ENCODE data around the gene RNASE13.

The RNASE13 gene

DNA sequence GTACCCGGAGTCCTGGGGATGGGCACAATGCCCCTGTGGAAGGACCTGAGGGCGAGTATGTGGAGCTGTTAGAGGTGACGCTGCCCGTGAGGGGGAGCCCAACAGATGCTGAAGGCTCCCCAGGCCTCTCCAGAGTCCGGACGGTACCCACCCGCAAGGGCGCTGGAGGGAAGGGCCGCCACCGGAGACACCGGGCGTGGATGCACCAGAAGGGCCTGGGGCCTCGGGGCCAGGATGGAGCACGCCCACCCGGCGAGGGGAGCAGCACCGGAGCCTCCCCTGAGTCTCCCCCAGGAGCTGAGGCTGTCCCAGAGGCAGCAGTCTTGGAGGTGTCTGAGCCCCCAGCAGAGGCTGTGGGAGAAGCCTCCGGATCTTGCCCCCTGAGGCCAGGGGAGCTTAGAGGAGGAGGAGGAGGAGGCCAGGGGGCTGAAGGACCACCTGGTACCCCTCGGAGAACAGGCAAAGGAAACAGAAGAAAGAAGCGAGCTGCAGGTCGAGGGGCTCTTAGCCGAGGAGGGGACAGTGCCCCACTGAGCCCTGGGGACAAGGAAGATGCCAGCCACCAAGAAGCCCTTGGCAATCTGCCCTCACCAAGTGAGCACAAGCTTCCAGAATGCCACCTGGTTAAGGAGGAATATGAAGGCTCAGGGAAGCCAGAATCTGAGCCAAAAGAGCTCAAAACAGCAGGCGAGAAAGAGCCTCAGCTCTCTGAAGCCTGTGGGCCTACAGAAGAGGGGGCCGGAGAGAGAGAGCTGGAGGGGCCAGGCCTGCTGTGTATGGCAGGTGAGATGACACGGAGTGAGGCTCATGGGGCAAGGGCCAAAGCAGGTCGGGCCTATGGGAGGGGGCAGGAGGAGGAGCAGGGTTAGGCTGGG, 40.0 kb upstream of the RNASE13 start:
- H3K4me3 ChIP-seq (ENCODE audit: low read depth, low read length), result no peak overlapping the region
- TF ChIP-seq GLIS2 (tag by site-specific recombination; IDR thresholded peaks at IDR 0.05) (0 out of 2 replicates have a peak, but pooled peaks have one; percentile 17), ZNF211 (tag by site-specific recombination; IDR thresholded peaks at IDR 0.05; ENCODE audit: low read depth) (no peak), ZNF571 (tag by site-specific recombination; IDR thresholded peaks at IDR 0.05) (no peak), ZNF776 (tag by site-specific recombination; IDR thresholded peaks at IDR 0.05; ENCODE audit: borderline replicate concordance) (no peak), ZNF600 (tag by site-specific recombination; IDR thresholded peaks at IDR 0.05) (0 out of 2 replicates have a peak, but pooled peaks have one; percentile 30), ZNF132 (tag by site-specific recombination; IDR thresholded peaks at IDR 0.05; ENCODE audit: borderline replicate concordance) (no peak), SP7 (tag by site-specific recombination; IDR thresholded peaks at IDR 0.05) (no peak), ZSCAN30 (tag by site-specific recombination; IDR thresholded peaks at IDR 0.05) (no peak), GLIS1 (tag by site-specific recombination; IDR thresholded peaks at IDR 0.05) (peak; percentile 77), ZNF423 (tag by site-specific recombination; IDR thresholded peaks at IDR 0.05) (no peak), KLF10 (tag by site-specific recombination; IDR thresholded peaks at IDR 0.05) (no peak), OSR2 (tag by site-specific recombination; IDR thresholded peaks at IDR 0.05) (no peak), ZNF837 (tag by site-specific recombination; IDR thresholded peaks at IDR 0.05) (no peak), HOXA7 (CRISPR knock-in tag; IDR thresholded peaks at IDR 0.05; ENCODE audit: borderline replicate concordance) (no peak), ZFP41 (tag by site-specific recombination; IDR thresholded peaks at IDR 0.05; ENCODE audit: borderline replicate concordance) (no peak), ZNF19 (tag by site-specific recombination; IDR thresholded peaks at IDR 0.05; ENCODE audit: low read depth) (no peak), ZNF792 (tag by site-specific recombination; IDR thresholded peaks at IDR 0.05) (no peak), ZNF37A (tag by site-specific recombination; IDR thresholded peaks at IDR 0.05) (no peak), ZNF629 (tag by site-specific recombination; IDR thresholded peaks at IDR 0.05) (no peak), ZFP3 (tag by site-specific recombination; IDR thresholded peaks at IDR 0.05; ENCODE audit: low read depth) (no peak), ZNF791 (tag by site-specific recombination; IDR thresholded peaks at IDR 0.05) (no peak)
- TF ChIP-seq, protein P1, sequence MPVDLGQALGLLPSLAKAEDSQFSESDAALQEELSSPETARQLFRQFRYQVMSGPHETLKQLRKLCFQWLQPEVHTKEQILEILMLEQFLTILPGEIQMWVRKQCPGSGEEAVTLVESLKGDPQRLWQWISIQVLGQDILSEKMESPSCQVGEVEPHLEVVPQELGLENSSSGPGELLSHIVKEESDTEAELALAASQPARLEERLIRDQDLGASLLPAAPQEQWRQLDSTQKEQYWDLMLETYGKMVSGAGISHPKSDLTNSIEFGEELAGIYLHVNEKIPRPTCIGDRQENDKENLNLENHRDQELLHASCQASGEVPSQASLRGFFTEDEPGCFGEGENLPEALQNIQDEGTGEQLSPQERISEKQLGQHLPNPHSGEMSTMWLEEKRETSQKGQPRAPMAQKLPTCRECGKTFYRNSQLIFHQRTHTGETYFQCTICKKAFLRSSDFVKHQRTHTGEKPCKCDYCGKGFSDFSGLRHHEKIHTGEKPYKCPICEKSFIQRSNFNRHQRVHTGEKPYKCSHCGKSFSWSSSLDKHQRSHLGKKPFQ (tag by site-specific recombination; IDR thresholded peaks at IDR 0.05), result no peak
- TF ChIP-seq, protein P2, sequence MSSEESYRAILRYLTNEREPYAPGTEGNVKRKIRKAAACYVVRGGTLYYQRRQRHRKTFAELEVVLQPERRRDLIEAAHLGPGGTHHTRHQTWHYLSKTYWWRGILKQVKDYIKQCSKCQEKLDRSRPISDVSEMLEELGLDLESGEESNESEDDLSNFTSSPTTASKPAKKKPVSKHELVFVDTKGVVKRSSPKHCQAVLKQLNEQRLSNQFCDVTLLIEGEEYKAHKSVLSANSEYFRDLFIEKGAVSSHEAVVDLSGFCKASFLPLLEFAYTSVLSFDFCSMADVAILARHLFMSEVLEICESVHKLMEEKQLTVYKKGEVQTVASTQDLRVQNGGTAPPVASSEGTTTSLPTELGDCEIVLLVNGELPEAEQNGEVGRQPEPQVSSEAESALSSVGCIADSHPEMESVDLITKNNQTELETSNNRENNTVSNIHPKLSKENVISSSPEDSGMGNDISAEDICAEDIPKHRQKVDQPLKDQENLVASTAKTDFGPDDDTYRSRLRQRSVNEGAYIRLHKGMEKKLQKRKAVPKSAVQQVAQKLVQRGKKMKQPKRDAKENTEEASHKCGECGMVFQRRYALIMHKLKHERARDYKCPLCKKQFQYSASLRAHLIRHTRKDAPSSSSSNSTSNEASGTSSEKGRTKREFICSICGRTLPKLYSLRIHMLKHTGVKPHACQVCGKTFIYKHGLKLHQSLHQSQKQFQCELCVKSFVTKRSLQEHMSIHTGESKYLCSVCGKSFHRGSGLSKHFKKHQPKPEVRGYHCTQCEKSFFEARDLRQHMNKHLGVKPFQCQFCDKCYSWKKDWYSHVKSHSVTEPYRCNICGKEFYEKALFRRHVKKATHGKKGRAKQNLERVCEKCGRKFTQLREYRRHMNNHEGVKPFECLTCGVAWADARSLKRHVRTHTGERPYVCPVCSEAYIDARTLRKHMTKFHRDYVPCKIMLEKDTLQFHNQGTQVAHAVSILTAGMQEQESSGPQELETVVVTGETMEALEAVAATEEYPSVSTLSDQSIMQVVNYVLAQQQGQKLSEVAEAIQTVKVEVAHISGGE (tag by site-specific recombination; conservative IDR thresholded peaks at IDR 0.05; ENCODE audit: low read depth), result no peak
- TF ChIP-seq, protein P3, sequence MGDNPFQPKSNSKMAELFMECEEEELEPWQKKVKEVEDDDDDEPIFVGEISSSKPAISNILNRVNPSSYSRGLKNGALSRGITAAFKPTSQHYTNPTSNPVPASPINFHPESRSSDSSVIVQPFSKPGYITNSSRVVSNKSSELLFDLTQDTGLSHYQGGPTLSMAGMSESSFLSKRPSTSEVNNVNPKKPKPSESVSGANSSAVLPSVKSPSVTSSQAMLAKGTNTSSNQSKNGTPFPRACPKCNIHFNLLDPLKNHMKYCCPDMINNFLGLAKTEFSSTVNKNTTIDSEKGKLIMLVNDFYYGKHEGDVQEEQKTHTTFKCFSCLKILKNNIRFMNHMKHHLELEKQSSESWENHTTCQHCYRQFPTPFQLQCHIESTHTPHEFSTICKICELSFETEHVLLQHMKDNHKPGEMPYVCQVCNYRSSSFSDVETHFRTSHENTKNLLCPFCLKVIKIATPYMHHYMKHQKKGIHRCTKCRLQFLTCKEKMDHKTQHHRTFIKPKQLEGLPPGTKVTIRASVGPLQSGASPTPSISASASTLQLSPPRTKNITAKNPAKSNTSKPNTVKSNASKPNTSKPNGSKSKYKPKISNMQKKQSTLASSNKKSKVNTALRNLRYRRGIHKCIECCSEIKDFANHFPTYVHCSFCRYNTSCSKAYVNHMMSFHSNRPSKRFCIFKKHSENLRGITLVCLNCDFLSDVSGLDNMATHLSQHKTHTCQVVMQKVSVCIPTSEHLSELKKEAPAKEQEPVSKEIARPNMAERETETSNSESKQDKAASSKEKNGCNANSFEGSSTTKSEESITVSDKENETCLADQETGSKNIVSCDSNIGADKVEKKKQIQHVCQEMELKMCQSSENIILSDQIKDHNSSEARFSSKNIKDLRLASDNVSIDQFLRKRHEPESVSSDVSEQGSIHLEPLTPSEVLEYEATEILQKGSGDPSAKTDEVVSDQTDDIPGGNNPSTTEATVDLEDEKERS (tag by site-specific recombination; IDR thresholded peaks at IDR 0.05), result no peak
- no peak overlapping the region for H3K27ac ChIP-seq (ENCODE audit: extremely low read depth, low read depth, low read length)
- no peaks in the 10 kb centered on the region for H3K9me3 ChIP-seq (ENCODE audit: control insufficient read depth, insufficient read depth, low read depth, low read length)
- POLR2A ChIA-PET, result interaction anchor here (0.9 kb wide), 1 partner anchor 59 kb away, joined by 3 read pairs; no protein-coding TSS in a partner anchor
- H3K4me1 ChIP-seq (ENCODE audit: control insufficient read depth, insufficient read depth, low read length), result peaks cover 9% of the 10 kb centered on the region
- CTCF ChIA-PET, result interaction anchor here (1.7 kb wide), 1 partner anchor 18 kb away, joined by 8 read pairs; no protein-coding TSS in a partner anchor
- H3K36me3 ChIP-seq (ENCODE audit: control insufficient read depth in 2 of 2, insufficient read depth in 1 of 2, low read length in 2 of 2), result peaks cover 0 to 65% of the 10 kb centered on the region in 2 experiments; a peak in 1 of 3 replicates

Data from HEK293 (cell line).